GM21381 (cell line): ENCODE data around the gene C2CD3.
"Not testable (repeated sequence)": the region's sequence is repeated elsewhere in the genome, so short reads cannot be mapped to it uniquely, and the experiment has no call there.

Experiments used
- ATAC-seq: cut with Tn5 transposase; IDR thresholded peaks from one replicate; pipeline ENCODE4 v1.9.1; 2021; ENCODE audit warnings: mild to moderate bottlenecking, moderate library complexity; ENCODE audit not compliant: unreplicated experiment

The C2CD3 gene

GRCh38 chr11:74069146-74070046 lies 101.4 kb downstream of the C2CD3 start:
- no peak for ATAC-seq

DNA sequence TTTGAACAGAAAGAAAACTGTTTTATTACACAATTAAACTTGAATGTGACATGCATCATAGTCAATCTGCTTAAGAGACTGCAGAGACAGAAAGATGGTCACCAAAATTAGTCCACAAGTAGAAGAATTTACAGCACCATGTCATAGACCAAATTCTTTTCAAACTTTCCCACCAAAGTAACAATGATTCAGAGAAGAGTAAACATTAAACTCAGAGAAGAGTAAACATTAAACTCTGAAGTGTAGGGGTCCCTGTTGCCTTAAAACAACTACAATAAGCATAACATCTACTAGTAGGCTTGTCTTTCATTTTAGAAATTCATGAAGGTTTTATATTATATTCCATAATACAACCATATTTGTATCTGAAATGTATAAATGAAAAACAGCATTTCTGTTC lies 104.1 kb downstream of the C2CD3 start:
- ATAC-seq = not testable (repeated sequence)

- ATAC-seq = not testable (repeated sequence)
Measured at GRCh38 chr11:74065534-74065933, 105.3 kb downstream of the C2CD3 start.

DNA sequence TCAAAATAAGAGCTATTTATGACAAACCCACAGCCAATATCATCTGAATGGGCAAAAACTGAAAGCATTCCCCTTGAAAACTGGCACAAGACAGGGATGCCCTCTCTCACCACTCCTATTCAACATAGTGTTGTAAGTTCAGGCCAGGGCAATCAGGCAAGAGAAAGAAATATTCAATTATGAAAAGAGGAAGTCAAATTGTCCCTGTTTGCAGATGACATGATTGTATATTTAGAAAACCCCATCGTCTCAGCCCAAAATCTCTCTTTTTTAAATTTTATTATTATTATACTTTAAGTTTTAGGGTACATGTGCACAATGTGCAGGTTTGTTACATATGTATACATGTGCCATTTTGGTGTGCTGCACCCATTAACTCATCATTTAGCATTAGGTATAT lies 107.2 kb downstream of the C2CD3 start:
- ATAC-seq = not testable (repeated sequence)

GRCh38 chr11:74061599-74061998 lies 109.2 kb downstream of the C2CD3 start:
- not testable (repeated sequence) for ATAC-seq

DNA sequence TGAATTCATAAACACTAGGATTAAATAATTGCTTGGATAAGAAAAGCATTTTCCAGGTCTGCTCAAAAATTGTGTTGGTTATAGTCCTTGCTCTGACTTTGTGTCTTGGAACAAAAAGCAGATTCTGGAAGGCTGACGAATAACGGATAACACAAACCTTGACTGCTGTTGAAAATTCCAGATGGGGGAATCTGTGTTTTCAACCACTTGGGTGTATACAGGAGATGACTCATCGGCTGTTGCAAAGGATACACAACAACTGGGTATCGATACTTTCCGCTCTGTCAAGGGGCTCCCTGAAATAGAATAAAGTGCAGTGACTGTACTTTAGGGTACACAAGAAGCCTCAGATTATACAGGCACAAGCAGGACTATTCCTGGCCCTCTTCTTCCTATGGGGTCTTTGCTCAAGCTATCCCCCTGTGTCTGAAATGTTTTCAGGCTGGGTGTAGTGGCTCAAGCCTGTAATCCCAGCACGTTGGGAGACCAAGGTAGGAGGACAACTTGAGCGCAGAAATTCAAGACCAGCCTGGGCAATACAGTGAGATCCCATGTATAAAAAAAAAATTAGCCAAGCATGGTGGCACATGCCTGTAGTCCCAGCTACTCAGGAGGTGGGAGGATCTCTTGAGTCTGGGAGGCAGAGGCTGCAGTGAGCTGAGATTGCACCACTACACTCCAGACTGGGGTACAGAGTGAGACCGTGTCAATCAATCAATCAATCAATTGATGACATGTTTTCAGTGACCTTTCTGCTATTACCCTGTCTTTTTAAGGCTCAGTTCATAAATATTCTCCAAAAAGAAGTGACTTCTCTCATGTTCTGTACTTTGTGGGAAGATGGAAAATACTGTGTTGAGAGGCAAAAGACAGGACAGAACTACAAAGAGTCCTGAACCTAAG lies 113.3 kb downstream of the C2CD3 start:
- ATAC-seq = no peak

GRCh38 chr11:74055938-74056337 lies 114.9 kb downstream of the C2CD3 start:
- ATAC-seq = no peak

- ATAC-seq = no peak
Measured at GRCh38 chr11:74050465-74050864, 120.3 kb downstream of the C2CD3 start.

DNA sequence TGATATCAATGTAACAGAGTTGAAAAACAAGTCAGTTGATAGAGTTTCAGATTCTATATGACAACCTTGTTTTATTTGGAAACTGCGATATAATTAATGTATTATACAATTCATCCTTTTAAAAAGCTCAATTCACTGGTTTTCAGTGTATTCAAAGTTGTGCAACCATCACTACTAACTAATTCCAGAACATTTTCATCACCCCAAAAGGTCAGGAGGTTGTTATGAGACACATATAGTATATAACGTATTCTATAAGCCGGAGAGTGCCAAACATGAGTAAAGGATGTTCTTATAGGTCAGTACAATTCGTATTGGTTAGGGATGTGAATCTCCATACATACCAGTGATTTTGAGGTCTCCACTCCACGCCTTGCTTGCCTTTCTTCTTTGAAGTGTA lies 121.8 kb downstream of the C2CD3 start:
- ATAC-seq = no peak

GRCh38 chr11:74044538-74044937 lies 126.3 kb downstream of the C2CD3 start:
- no peak for ATAC-seq

DNA sequence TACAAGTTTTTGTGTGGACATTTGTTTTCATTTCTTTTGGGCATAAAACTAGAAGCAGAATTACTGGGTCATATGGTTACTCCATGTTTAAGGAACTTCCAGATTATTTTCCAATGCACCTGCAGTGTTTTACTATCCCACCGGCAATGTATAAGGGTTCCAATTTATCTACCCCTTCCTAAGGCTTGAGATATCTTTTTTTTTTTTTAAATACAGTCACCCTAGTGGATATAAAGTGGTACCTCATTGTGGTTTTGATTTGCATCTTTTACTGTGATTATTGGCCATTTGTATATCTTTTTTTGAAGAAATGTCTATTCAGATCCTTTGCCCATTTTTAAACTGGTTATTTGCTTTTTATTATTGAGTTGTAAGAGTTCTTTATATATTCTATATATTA lies 127.4 kb downstream of the C2CD3 start:
- no peak for ATAC-seq

DNA sequence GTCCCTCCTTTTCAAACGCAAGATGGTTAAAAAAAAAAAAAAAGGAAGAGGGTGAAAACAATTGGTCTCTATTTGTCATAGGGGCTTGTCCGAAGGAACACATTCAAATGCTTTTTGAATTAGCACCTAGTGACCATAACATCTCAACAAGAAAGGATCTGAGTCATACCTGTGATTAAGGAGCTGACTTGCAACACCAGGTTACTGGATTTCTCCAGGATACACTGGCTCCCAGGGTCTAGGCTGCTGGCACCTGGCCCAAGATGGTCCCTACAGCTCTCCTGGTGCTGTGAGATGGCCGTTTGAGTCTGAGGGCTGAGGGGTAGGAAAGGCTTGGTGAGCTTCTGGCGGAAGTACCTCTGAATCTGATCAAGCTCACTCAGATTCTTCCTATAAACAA lies 133.5 kb downstream of the C2CD3 start:
- ATAC-seq = no peak

DNA sequence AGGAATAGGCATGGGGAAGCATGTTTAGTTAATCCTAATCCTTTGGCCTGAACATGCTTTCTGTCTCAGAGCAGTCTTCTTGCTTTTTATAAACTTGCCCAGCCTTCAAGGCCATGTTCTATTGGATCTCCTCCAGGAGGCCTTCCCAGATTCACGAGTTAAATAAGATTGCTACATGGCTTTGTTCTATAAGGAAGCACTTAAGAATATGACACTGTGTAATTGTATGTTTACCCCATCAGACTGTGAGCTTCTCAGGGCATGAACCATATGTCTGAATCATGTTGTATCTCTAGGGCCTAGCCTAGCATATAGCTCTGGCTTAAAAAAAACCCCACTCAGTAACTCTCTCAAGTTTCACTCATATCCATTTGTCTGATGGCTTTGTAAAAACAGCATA lies 135.5 kb downstream of the C2CD3 start:
- no peak for ATAC-seq

DNA sequence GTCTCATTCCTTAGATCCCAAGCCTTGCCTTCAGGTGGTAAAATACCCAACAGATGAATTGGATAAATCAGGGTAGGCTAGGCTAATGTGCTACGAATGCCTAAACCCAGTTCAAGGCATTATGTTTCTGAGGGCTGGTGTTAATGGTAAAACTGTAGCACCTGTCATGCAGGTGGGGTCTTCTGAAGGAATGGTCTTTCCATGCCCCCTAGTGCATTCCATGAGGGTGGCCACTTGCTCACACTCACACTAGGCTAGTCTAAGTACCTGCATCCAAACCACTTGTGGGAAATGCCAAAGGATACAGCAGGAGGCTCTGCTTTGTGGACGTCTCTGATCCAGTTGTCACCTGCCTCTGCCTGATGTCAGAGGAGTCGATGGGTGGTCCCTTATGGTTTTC lies 137.8 kb downstream of the C2CD3 start:
- ATAC-seq = no peak

DNA sequence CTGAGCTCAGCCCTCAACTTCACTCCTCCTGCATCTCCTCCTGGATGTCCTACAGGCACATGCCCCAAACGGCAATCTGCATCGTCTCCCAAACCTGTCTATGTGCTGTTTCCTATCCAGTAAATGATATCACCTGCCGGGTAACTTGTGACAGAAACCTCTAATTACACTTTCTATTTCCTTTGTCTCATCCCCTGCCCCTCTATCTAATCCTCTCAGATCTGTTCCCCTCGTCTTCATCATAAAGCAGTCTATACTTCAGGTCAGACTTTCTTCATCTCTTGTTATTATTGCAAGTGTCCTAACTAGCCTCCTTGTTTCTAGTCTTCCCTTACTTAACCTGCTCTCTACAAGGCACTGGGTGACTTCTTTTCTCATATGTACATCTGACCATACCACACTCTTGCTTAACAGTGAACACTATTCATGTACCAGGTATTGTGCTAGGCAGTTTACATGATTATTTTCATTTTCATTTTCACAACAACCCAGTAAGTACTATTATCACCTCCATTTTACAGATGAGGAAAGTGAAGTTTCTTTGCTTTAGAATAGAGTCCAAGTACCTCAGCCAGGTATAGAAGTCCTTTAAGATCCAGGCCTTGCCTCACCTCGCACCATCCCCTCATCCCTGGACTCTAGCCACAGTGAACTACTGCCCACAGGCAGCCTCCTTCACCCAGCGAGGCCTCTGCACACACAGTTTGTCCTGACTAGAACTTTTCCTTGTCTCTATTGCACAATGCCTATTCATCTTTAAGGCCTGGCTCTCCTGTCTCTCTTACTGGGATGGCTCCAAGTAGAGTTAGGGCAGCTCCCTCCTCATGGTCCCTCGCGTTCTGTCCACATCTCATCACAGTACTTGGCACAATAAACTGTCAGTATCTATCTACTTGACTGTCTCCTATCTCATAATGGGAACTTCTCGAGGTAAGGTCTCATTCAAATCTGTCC lies 139.8 kb downstream of the C2CD3 start:
- ATAC-seq = no peak

DNA sequence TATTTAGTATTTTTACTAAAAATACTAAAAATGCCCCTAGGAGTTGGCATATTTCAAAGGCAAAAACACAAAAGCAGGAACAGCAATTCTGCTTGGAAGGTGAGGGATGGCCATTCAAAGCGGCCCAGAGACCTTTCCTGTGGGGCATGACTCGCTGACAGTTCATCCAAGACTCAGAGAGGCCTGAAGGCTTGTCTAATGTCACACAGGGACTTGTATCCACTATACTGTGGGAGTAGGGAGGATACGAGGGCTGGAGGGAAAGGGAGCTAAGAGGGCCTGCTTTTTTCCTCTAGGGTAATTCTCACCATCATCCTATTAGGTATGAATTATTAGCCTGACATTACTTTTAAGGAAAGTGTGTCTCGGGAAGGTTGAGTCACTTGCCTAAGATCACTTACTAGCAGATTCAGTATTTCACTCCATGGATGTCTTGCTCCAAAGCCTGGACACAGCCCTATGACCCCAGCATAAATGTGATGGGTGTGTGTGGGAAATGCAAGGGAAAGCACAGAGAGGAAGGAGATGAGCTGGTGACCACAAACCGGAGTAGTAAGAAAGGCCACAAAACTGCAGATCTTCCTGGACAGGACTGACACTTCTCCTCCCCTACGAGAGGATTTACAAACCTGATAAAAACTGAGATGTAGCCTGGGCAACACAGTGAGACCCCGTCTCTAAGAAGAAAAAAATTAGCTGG lies 145.2 kb downstream of the C2CD3 start:
- no peak for ATAC-seq

DNA sequence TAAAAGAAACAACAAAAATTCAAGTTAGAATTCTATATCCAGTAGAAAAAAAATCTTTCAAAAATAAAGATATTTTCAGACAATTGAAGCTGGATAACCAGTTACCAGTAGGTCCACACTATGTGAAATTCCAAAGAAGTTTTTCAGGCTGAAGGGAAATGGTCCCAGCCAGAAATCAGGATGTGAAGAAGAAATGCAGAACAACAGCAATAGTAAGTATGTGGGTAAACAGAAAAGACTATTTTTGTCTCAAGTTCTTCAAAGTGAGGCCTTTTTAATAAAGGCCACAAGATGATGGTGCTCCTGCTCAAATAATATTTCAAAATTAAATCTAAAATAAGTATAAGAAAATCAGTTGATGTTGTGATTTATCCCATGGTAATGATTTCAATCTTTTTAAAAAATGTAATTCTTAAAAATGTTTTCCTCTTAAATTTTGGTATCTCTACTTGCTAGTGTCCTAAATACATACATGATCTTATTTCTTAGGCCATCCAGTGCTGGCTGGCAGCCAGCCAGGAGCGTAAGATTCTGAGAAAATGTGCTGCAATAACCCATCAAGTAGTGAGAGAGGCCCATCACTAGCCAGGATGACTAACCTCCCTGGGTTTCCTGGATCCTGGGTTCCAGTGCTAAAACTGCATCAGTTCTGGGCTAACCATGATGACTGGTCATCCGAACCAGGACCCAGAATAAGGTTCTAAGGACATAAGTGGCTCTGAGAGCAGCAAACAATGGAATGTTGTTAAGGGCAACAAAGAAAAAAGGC lies 146.4 kb downstream of the C2CD3 start:
- no peak for ATAC-seq

GRCh38 chr11:74023276-74023675 lies 147.5 kb downstream of the C2CD3 start:
- ATAC-seq = no peak

- no peak for ATAC-seq
Measured at GRCh38 chr11:74022546-74022945, 148.3 kb downstream of the C2CD3 start.
